GM23338 (cell line): ENCODE results near the gene THSD7A. TPM values are rescaled to one million over a fixed set of nuclear protein-coding genes. Genes with fewer than 3 reads are reported as not detected.

Experiments
- ATAC-seq: fragments of 200-7000 bp; cut with Tn5 transposase; 3 replicates; pipeline ENCODE4 v1.9.1; 2020
- DNase-seq: peaks from one replicate; pipeline ENCODE4 v3.0.0-alpha.2; 2015; ENCODE audit warnings: low spot score
- H2AFZ ChIP-seq: fragments of 200-600 bp; sonication (generic); 2 replicates; pipeline ENCODE4 v1.8.0; 2016; ENCODE audit warnings: antibody characterized with exemption, mild to moderate bottlenecking, moderate library complexity
- H3F3A ChIP-seq: fragments of 200-600 bp; sonication (generic); replicated peaks from 2 replicates; pipeline ENCODE4 v1.8.0; 2017; ENCODE audit warnings: antibody characterized with exemption, mixed run types, low read depth
- H3K27ac ChIP-seq: fragments of 200-600 bp; sonication (generic); 2 replicates; pipeline ENCODE4 v1.6.1; 2016; ENCODE audit warnings: low read depth
- H3K27me3 ChIP-seq: fragments of 200-600 bp; sonication (generic); 2 replicates; pipeline ENCODE4 v1.8.0; 2016; ENCODE audit warnings: mild to moderate bottlenecking, mixed run types, moderate library complexity; ENCODE audit not compliant: insufficient read depth
- H3K36me3 ChIP-seq: fragments of 200-600 bp; sonication (generic); 2 replicates; pipeline ENCODE4 v1.8.0; 2016; ENCODE audit warnings: mild to moderate bottlenecking; ENCODE audit not compliant: insufficient read depth
- H3K4me1 ChIP-seq: fragments of 200-600 bp; sonication (generic); 2 replicates; pipeline ENCODE4 v1.8.0; 2016; ENCODE audit warnings: mild to moderate bottlenecking, moderate library complexity; ENCODE audit not compliant: insufficient read depth
- H3K4me2 ChIP-seq: fragments of 200-600 bp; sonication (generic); 2 replicates; pipeline ENCODE4 v1.7.1; 2017; ENCODE audit warnings: mixed run types
- H3K4me3 ChIP-seq: fragments of 200-600 bp; sonication (generic); 2 replicates; pipeline ENCODE4 v1.6.1; 2016; ENCODE audit warnings: mixed run types
- H3K79me2 ChIP-seq: fragments of 200-600 bp; sonication (generic); replicated peaks from 2 replicates; pipeline ENCODE4 v1.8.0; 2017; ENCODE audit warnings: mild to moderate bottlenecking; ENCODE audit not compliant: insufficient read depth
- H3K9me2 ChIP-seq: fragments of 200-600 bp; sonication (generic); 2 replicates; pipeline ENCODE4 v1.8.0; 2017; ENCODE audit not compliant: insufficient read depth
- H4K20me1 ChIP-seq: fragments of 200-600 bp; sonication (generic); replicated peaks from 2 replicates; pipeline ENCODE4 v1.8.0; 2017; ENCODE audit warnings: mild to moderate bottlenecking; ENCODE audit not compliant: insufficient read depth
- H3K27ac Mint-ChIP-seq: 2 replicates; pipeline ENCODE4 v1.8.0; 2020; ENCODE audit warnings: inconsistent platforms, mild to moderate bottlenecking, moderate library complexity, mixed read lengths
- H3K27me3 Mint-ChIP-seq: 3 replicates; pipeline ENCODE4 v1.8.0; 2022; ENCODE audit warnings: low read depth, mild to moderate bottlenecking, moderate library complexity, mixed read lengths, inconsistent platforms; ENCODE audit not compliant: insufficient read depth, poor library complexity
- H3K36me3 Mint-ChIP-seq: 3 replicates; pipeline ENCODE4 v1.8.0; 2021; ENCODE audit warnings: low read depth, mild to moderate bottlenecking, inconsistent platforms, moderate library complexity, mixed read lengths
- H3K4me1 Mint-ChIP-seq: 3 replicates; pipeline ENCODE4 v1.8.0; 2020; ENCODE audit warnings: mild to moderate bottlenecking, inconsistent platforms, mixed read lengths
- H3K4me3 Mint-ChIP-seq: 3 replicates; pipeline ENCODE4 v1.8.0; 2021; ENCODE audit warnings: moderate library complexity, mild to moderate bottlenecking, inconsistent platforms, mixed read lengths
- H3K9me3 Mint-ChIP-seq: 3 replicates; pipeline ENCODE4 v1.8.0; 2020; ENCODE audit warnings: moderate library complexity, mild to moderate bottlenecking, inconsistent platforms, mixed read lengths
- CREB1 ChIP-seq: fragments of 250-450 bp; sonication (Bioruptor Pico); IDR thresholded peaks from 2 replicates; pipeline ENCODE4 v1.5.0; 2020; ENCODE audit warnings: low read depth, mild to moderate bottlenecking, moderate library complexity
- EZH2 ChIP-seq: fragments of 200-600 bp; sonication (generic); IDR thresholded peaks from one replicate; pipeline ENCODE4 v1.8.0; 2017; ENCODE audit warnings: antibody characterized with exemption, mild to moderate bottlenecking, low read depth; ENCODE audit not compliant: unreplicated experiment
- EZH2phosphoT487 ChIP-seq: fragments of 200-600 bp; sonication (generic); IDR thresholded peaks from one replicate; pipeline ENCODE4 v1.8.1; 2018; ENCODE audit warnings: antibody characterized with exemption; ENCODE audit not compliant: unreplicated experiment
- NANOG ChIP-seq: IDR thresholded peaks from 2 replicates; pipeline ENCODE4 v1.6.1; 2016; ENCODE audit warnings: antibody characterized with exemption, borderline replicate concordance
- POLR2AphosphoS5 ChIP-seq: IDR thresholded peaks from 2 replicates; pipeline ENCODE4 v1.6.1; 2016; ENCODE audit warnings: antibody characterized with exemption, low read depth
- STAT1 ChIP-seq: IDR thresholded peaks from one replicate; pipeline ENCODE4 v1.6.1; 2016; ENCODE audit warnings: antibody characterized with exemption; ENCODE audit not compliant: unreplicated experiment
- ZNF331 ChIP-seq: fragments of 250-450 bp; sonication (Bioruptor Pico); IDR thresholded peaks from 2 replicates; pipeline ENCODE4 v1.5.0; 2020; ENCODE audit warnings: low read depth, mild to moderate bottlenecking, moderate library complexity
- polyA plus RNA-seq: library from polyadenylated mRNA; unstranded; fragments of >200 nt; fragmentation: Nextera tagmentation; extraction: Ambion mirVana; gene quantifications from 2 replicates; pipeline ENCODE4 v1.2.1, GENCODE V29; 2016
- total RNA-seq: library from RNA; depleted of rRNA; stranded (reverse); fragments of >200 nt; shearing (Covaris generic); gene quantifications from 2 replicates; pipeline ENCODE4 v1.2.3, GENCODE V29; 2014
- TF ChIP-seq, protein P1 (sequence below): fragments of 250-450 bp; sonication (Bioruptor Pico); IDR thresholded peaks from 2 replicates; pipeline ENCODE4 v1.5.0; 2020; ENCODE audit warnings: mild to moderate bottlenecking, moderate library complexity
- TF ChIP-seq, protein P2 (sequence below), 2 experiments: fragments of 200-600 bp in 1 of 2; sonication (generic) in 1 of 2; conservative IDR thresholded peaks; 2 replicates each; pipeline versions ENCODE4 v1.5.1 to v1.6.1; 2016 to 2017; ENCODE audit warnings: antibody characterized with exemption in 2 of 2, low read depth in 2 of 2, mild to moderate bottlenecking in 2 of 2, moderate library complexity in 1 of 2

THSD7A gene
- total and polyA plus RNA-seq, 2 experiments from 2014 or later: 1.3 to 2.1 TPM

DNA sequence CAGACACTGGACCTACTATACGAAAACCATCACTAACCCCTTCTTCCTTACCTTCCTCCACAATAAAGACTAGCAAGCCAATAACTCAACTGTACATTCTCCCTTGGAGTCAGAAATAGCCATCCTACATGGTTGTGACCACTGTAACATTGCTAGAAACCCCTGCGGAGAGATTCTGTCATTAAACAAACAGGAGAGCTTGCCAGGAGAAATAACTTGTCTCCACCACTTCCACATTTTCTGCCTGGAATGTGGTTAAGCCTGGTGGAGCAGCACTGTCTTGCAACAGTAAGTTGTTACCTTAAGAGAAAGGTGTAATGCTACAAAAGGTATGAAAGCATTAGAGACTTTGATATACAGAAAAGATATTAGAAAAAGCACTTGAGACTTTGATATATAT, 45.8 kb downstream of the THSD7A start:
- Histone ChIP-seq H3K36me3 (no peaks in the 10 kb centered on the region), H3K4me3 (no peak overlapping the region), H3K9me2 (no peaks in the 10 kb centered on the region), H3K27me3 (no peaks in the 10 kb centered on the region), H3K27ac (no peak overlapping the region), H3K4me1 (peaks cover 4% of the 10 kb centered on the region; the same call in 1 of the 2 replicates), H3K4me2 (no peak overlapping the region), H3K79me2 (no peaks in the 10 kb centered on the region), H3F3A (no peaks in the 10 kb centered on the region), H2AFZ (no peak overlapping the region), H4K20me1 (no peaks in the 10 kb centered on the region)
- H3K4me3 Mint-ChIP-seq: no peak overlapping the region
- peak; percentile 74 for ATAC-seq
- H3K27me3 Mint-ChIP-seq: no peaks in the 10 kb centered on the region
- no peaks in the 10 kb centered on the region for H3K36me3 Mint-ChIP-seq
- no peak for TF ChIP-seq EZH2
- TF ChIP-seq STAT1: no peak
- TF ChIP-seq CREB1 (CRISPR knock-in tag): no peak
- H3K4me1 Mint-ChIP-seq: peaks cover 7% of the 10 kb centered on the region; the same call in 2 of the 3 replicates
- H3K27ac Mint-ChIP-seq: no peak overlapping the region
- peak; percentile 54 for DNase-seq
- no peaks in the 10 kb centered on the region for H3K9me3 Mint-ChIP-seq

DNA sequence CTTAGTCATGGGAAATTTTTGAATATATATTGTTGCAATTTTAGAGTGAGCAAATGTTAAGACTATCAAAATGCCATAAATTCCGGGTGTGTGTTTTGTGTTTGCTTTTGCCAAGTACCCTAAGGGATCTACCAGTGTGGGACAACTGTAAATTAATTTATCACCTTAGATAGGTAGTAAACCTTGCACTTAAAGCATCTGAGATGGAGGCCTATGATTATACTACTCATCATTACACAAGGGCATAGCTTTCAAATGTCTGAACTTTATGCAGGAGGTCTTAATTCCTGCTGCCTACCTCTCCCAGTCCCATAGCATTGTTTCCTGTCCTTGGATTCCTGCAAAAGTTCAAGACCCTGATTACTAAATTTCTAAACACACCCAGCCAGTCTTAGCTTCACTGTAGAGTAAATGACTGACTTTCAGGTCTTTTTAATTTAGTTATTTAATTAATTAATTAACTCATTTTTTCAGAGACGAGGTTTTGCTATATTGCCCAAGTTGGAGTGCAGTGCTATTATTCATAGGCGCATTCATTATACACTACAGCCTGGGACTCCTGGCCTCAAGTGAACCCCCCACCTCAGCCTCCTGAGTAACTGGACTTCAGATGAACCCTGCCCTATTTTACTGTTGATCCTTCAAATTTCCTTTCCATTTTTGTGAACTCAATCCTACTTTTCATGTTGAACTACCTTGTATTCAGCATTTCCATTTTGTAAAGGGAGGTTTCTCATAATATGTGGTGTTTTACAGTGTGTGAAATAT, 47.0 kb downstream of the THSD7A start:
- Histone ChIP-seq H3K4me3 (no peak overlapping the region), H3K4me2 (no peak overlapping the region), H3K27me3 (no peaks in the 10 kb centered on the region), H4K20me1 (no peaks in the 10 kb centered on the region), H3K4me1 (peaks cover 4% of the 10 kb centered on the region; the same call in 1 of the 2 replicates), H3F3A (no peaks in the 10 kb centered on the region), H3K27ac (no peak overlapping the region), H3K9me2 (no peaks in the 10 kb centered on the region), H3K79me2 (no peaks in the 10 kb centered on the region), H3K36me3 (no peaks in the 10 kb centered on the region), H2AFZ (no peak overlapping the region)
- H3K27ac Mint-ChIP-seq: 0 out of 2 replicates have a peak overlapping the region, but pooled peaks have one; percentile 35
- no peaks in the 10 kb centered on the region for H3K27me3 Mint-ChIP-seq
- H3K4me3 Mint-ChIP-seq: no peak overlapping the region
- ATAC-seq (no peak), DNase-seq (no peak)
- no peaks in the 10 kb centered on the region for H3K9me3 Mint-ChIP-seq
- peaks cover 7% of the 10 kb centered on the region; the same call in 2 of the 3 replicates for H3K4me1 Mint-ChIP-seq
- TF ChIP-seq EZH2phosphoT487 (no peak), ZNF331 (no peak), STAT1 (no peak), CREB1 (CRISPR knock-in tag) (no peak), NANOG (no peak), POLR2AphosphoS5 (no peak), EZH2 (no peak)
- TF ChIP-seq, protein P1, sequence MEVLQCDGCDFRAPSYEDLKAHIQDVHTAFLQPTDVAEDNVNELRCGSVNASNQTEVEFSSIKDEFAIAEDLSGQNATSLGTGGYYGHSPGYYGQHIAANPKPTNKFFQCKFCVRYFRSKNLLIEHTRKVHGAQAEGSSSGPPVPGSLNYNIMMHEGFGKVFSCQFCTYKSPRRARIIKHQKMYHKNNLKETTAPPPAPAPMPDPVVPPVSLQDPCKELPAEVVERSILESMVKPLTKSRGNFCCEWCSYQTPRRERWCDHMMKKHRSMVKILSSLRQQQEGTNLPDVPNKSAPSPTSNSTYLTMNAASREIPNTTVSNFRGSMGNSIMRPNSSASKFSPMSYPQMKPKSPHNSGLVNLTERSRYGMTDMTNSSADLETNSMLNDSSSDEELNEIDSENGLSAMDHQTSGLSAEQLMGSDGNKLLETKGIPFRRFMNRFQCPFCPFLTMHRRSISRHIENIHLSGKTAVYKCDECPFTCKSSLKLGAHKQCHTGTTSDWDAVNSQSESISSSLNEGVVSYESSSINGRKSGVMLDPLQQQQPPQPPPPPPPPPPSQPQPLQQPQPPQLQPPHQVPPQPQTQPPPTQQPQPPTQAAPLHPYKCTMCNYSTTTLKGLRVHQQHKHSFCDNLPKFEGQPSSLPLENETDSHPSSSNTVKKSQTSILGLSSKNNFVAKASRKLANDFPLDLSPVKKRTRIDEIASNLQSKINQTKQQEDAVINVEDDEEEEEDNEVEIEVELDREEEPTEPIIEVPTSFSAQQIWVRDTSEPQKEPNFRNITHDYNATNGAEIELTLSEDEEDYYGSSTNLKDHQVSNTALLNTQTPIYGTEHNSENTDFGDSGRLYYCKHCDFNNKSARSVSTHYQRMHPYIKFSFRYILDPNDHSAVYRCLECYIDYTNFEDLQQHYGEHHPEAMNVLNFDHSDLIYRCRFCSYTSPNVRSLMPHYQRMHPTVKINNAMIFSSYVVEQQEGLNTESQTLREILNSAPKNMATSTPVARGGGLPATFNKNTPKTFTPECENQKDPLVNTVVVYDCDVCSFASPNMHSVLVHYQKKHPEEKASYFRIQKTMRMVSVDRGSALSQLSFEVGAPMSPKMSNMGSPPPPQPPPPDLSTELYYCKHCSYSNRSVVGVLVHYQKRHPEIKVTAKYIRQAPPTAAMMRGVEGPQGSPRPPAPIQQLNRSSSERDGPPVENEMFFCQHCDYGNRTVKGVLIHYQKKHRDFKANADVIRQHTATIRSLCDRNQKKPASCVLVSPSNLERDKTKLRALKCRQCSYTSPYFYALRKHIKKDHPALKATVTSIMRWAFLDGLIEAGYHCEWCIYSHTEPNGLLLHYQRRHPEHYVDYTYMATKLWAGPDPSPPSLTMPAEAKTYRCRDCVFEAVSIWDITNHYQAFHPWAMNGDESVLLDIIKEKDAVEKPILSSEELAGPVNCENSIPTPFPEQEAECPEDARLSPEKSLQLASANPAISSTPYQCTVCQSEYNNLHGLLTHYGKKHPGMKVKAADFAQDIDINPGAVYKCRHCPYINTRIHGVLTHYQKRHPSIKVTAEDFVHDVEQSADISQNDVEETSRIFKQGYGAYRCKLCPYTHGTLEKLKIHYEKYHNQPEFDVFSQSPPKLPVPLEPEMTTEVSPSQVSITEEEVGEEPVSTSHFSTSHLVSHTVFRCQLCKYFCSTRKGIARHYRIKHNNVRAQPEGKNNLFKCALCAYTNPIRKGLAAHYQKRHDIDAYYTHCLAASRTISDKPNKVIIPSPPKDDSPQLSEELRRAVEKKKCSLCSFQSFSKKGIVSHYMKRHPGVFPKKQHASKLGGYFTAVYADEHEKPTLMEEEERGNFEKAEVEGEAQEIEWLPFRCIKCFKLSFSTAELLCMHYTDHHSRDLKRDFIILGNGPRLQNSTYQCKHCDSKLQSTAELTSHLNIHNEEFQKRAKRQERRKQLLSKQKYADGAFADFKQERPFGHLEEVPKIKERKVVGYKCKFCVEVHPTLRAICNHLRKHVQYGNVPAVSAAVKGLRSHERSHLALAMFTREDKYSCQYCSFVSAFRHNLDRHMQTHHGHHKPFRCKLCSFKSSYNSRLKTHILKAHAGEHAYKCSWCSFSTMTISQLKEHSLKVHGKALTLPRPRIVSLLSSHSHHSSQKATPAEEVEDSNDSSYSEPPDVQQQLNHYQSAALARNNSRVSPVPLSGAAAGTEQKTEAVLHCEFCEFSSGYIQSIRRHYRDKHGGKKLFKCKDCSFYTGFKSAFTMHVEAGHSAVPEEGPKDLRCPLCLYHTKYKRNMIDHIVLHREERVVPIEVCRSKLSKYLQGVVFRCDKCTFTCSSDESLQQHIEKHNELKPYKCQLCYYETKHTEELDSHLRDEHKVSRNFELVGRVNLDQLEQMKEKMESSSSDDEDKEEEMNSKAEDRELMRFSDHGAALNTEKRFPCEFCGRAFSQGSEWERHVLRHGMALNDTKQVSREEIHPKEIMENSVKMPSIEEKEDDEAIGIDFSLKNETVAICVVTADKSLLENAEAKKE (CRISPR knock-in tag): no peak
- TF ChIP-seq, protein P2, sequence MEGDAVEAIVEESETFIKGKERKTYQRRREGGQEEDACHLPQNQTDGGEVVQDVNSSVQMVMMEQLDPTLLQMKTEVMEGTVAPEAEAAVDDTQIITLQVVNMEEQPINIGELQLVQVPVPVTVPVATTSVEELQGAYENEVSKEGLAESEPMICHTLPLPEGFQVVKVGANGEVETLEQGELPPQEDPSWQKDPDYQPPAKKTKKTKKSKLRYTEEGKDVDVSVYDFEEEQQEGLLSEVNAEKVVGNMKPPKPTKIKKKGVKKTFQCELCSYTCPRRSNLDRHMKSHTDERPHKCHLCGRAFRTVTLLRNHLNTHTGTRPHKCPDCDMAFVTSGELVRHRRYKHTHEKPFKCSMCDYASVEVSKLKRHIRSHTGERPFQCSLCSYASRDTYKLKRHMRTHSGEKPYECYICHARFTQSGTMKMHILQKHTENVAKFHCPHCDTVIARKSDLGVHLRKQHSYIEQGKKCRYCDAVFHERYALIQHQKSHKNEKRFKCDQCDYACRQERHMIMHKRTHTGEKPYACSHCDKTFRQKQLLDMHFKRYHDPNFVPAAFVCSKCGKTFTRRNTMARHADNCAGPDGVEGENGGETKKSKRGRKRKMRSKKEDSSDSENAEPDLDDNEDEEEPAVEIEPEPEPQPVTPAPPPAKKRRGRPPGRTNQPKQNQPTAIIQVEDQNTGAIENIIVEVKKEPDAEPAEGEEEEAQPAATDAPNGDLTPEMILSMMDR (conservative IDR thresholded peaks at IDR 0.05; ENCODE audit: low read depth in 2 of 2): no peak
- H3K36me3 Mint-ChIP-seq: no peaks in the 10 kb centered on the region
